A549 treated with Mapracorat at 1 μM for 4 hours (cell line): Measurements from ENCODE around the gene SLMAP. TPM values are rescaled to one million over a fixed set of nuclear protein-coding genes. Genes with fewer than 3 reads are reported as not detected.

Experiments used
- total RNA-seq: library from RNA; stranded (reverse); fragments of 200-300 nt; extraction: Qiagen RNA extraction; gene quantifications from 5 replicates; pipeline ENCODE4 v1.2.3, GENCODE V29; 2022

SLMAP gene, protein sequence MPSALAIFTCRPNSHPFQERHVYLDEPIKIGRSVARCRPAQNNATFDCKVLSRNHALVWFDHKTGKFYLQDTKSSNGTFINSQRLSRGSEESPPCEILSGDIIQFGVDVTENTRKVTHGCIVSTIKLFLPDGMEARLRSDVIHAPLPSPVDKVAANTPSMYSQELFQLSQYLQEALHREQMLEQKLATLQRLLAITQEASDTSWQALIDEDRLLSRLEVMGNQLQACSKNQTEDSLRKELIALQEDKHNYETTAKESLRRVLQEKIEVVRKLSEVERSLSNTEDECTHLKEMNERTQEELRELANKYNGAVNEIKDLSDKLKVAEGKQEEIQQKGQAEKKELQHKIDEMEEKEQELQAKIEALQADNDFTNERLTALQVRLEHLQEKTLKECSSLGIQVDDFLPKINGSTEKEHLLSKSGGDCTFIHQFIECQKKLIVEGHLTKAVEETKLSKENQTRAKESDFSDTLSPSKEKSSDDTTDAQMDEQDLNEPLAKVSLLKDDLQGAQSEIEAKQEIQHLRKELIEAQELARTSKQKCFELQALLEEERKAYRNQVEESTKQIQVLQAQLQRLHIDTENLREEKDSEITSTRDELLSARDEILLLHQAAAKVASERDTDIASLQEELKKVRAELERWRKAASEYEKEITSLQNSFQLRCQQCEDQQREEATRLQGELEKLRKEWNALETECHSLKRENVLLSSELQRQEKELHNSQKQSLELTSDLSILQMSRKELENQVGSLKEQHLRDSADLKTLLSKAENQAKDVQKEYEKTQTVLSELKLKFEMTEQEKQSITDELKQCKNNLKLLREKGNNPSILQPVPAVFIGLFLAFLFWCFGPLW
- 18.8 to 28.9 TPM (median 23.4 TPM) in 5 replicates for total RNA-seq

GRCh38 chr3:57755741-57756527 lies at the start of gene SLMAP:
Gene SLMAP, plus strand, starts transcription at chr3:57756309. Its CDS starts 1,343 bp downstream, at chr3:57757652.

Other genes starting within 250 kb of the SLMAP start
- 0.02 to 0.09 TPM (median 0.03 TPM) in 4 of 5 replicates, not detected in the other for gene DNAH12, start 212.0 kb upstream of the SLMAP start, total RNA-seq
- gene PDE12, start 200.0 kb upstream of the SLMAP start, total RNA-seq, result 12.7 to 17.9 TPM (median 15.2 TPM) in 5 replicates
- gene ARF4, start 159.0 kb upstream of the SLMAP start, total RNA-seq, result 158 to 171 TPM (median 162 TPM) in 5 replicates
- 5.6 to 9.0 TPM (median 7.0 TPM) in 5 replicates for gene DENND6A, start 63.2 kb upstream of the SLMAP start, total RNA-seq